GM21825 (cell line): Measurements from ENCODE around the gene QSOX1.
"Not testable (repeated sequence)": the region's sequence is repeated elsewhere in the genome, so short reads cannot be mapped to it uniquely, and the experiment has no call there.

ENCODE experiments used
- ATAC-seq: cut with Tn5 transposase; IDR thresholded peaks from one replicate; pipeline ENCODE4 v1.9.1; 2021; ENCODE audit warnings: mild to moderate bottlenecking, moderate library complexity; ENCODE audit not compliant: unreplicated experiment

The QSOX1 gene

GRCh38 chr1:180187626-180188025, 33.0 kb downstream of the QSOX1 start:
- ATAC-seq: no peak

- no peak for ATAC-seq
These were observed 33.4 kb downstream of the QSOX1 start for GRCh38 chr1:180188091-180188506.

DNA sequence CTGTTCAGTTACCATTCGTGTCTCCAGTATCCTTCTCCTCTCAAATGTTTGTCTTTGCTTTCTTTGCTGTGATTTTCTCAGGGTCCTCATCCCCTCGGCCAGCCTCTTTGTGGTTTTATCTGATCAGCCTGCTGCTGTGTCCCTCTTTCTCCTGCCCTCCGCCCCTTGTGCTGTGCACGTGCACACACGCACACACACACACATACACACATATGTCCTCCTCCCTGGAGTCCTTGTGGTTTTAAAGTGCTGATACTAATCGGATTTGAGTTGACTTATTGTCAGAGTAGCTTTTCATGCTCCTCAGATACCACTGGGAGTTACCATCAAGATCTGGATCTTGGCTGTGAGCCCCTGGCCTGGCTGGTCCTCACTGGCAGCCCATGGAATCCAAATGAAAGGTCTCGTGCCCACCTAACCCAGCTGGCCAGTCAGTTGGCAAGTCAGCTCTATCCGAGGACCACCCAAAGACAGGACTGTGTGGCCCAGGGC, 34.1 kb downstream of the QSOX1 start:
- no peak for ATAC-seq

GRCh38 chr1:180190091-180190490, 35.4 kb downstream of the QSOX1 start:
- no peak for ATAC-seq

DNA sequence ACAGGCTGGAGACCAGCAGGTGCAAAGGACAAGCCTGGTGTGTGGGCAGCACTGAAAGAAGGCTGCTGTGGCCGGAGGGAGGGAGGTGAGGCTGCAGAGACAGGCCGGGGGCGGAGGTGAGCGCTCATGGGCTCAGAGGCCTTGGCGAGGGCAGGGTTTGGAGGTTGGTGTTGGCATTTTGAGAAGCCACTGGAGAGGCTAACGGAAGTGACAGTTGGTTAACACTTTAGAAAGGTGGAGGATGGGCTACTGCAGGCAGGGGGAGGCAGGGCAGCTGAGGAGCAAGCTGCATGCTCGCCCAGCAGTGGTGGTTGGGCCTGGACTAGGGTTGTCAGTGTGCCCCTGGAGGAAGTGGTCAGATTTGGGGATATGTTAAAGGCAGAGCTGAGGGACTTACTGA, 37.5 kb downstream of the QSOX1 start:
- no peak for ATAC-seq

GRCh38 chr1:180193141-180194047, 38.7 kb downstream of the QSOX1 start:
- no peak for ATAC-seq

DNA sequence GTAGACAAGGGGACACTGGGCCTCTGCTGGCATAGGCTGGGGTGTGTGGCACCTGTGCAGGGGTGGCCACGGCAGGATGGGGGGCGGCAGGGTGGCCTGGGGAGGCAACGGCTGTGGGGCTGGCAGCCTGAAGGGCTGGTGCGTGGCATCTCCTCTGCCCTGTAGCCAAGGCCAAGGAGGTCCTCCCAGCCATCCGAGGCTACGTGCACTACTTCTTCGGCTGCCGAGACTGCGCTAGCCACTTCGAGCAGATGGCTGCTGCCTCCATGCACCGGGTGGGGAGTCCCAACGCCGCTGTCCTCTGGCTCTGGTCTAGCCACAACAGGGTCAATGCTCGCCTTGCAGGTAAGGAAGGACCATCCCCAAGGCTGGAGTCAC, 39.4 kb downstream of the QSOX1 start:
- no peak for ATAC-seq

DNA sequence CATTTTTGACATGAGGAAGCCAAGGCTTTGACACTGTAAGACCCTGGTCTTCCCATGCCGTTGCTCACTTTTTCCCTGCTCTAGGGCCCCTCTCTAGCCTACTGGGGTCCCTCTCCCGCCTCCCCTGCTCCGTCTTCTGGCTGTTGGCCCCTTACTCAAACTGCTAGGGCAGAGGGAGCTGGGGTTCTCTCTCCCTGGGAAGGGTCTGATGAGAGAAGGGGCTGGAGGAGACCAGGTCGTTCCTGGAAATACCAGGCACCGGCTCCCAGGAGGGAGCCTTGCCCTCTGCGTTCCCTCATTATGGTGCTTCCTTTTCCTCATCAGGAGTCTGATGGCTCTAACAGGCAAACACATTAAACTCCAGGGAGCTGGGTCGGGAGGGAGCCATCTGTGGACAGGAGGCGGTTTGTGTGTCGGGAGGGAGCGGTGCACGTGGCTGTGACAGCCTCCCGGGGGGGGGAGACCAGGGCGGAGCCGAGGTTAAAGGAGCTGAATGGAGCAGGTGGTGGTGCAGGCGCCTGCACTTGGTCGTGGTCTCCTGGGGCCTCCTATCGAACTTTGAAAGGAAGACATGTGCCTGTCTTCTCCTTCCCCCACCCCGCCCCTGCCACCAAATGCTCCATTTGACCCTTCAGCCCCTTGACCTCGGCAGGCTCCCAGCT, 40.0 kb downstream of the QSOX1 start:
- no peak for ATAC-seq

GRCh38 chr1:180195401-180195800, 40.7 kb downstream of the QSOX1 start:
- no peak for ATAC-seq

GRCh38 chr1:180195916-180196315, 41.2 kb downstream of the QSOX1 start:
- ATAC-seq: no peak

DNA sequence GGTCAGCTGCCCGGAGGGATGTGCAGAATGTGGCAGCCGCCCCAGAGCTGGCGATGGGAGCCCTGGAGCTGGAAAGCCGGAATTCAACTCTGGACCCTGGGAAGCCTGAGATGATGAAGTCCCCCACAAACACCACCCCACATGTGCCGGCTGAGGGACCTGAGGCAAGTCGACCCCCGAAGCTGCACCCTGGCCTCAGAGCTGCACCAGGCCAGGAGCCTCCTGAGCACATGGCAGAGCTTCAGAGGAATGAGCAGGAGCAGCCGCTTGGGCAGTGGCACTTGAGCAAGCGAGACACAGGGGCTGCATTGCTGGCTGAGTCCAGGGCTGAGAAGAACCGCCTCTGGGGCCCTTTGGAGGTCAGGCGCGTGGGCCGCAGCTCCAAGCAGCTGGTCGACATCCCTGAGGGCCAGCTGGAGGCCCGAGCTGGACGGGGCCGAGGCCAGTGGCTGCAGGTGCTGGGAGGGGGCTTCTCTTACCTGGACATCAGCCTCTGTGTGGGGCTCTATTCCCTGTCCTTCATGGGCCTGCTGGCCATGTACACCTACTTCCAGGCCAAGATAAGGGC, 41.9 kb downstream of the QSOX1 start:
- ATAC-seq: no peak

DNA sequence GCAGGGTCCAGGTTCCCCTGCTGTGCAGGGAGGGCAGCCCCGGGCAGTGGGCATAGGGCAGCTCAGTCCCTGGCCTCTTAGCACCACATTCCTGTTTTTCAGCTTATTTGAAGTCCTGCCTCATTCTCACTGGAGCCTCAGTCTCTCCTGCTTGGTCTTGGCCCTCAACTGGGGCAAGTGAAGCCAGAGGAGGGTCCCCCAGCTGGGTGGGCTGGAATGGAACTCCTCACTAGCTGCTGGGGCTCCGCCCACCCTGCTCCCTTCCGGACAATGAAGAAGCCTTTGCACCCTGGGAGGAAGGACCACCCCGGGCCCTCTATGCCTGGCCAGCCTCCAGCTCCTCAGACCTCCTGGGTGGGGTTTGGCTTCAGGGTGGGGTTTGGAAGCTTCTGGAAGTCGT, 42.6 kb downstream of the QSOX1 start:
- ATAC-seq: no peak

GRCh38 chr1:180198196-180198595, 43.5 kb downstream of the QSOX1 start:
- no peak for ATAC-seq

DNA sequence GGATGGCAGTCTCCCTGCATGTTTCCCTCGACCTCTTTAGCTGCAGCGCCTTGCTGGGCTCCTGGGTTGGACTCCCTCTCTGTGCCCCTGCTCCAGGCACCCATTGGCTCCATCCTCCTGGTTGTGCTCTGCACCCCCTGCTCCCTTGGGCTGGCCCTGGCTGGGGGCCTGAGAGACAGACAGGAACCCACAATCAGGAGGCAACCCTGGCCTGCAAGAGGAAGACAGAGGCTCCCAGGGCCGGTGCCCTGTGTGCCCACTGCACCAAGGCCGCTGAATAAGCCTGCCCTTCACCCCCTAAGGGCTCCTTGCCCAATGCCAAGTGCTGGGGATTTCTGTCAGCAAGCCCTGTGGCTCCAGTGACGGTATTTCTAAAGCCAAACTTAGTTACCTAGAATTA, 43.9 kb downstream of the QSOX1 start:
- no peak for ATAC-seq

DNA sequence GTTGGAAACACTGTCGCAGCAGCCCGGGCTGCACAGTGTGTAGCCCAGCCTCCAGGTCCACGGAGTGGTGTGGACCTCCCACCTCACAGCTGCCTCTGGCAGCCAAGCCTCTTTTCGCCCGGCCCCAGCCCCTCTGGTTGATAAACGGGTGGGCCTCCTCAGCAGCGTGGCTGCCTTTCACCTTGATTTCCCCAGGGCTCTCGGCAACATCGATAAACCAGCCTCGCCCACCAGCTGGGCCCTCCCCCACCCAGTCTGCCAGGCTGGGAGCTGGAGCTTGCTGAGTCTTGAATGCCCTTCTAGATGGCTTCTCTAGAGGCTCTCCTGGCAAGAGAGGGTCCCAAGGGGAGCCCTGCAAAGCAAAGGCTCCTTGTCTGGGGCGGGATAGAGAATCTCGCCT, 44.3 kb downstream of the QSOX1 start:
- ATAC-seq: no peak

DNA sequence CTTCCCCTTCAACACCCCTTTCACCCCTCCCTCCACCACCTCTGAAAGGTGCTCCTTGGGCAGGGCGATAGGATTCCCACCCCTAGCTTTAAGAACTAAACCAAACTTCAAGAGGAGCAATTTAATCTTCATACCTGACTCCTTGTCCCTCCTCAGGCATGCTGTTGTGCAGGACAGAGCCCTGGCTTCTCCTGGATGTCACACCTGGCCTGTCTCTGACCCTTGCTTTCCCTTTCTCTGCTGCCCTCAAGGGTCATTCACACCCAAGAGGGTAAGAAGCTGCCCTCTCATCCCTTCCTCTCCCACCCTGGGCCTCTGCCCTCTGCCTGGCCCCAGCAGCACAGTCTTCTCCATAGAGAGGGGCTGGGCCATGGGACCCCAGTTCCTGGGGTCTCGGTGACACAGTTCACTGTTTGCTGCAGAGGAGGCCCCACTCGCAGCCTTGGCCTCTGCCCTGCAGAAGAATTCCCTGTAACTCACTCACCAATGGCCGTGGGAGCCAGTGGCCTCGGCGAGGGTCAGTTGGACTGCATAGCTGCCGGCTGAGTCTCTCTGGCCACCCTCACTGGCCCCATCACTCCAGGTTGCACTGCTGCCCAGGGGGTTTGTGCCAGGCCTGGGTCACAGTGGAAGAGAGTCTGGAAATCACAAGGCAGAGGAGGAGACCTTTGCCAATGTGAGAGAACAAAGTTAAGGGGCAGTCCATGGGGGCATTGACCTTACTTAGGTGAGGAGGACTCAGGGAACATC, 47.0 kb downstream of the QSOX1 start:
- no peak for ATAC-seq

DNA sequence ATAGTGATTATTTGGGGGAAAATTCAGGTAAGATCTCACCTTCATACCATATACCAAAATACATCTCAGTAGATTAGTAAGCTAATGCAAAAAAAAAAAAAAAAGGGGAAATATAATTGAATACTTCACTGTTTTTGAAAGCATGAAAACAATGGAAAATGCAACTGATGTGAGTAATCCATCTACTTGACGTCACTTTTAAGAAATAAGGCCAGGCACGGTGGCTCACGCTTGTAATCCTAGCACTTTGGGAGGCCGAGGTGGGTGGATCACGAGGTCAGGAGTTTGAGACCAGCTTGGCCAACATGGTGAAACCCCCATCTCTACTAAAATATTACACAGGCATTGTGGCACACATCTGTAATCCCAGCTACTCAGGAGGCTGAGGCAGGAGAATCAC, 47.9 kb downstream of the QSOX1 start:
- ATAC-seq: not testable (repeated sequence)

GRCh38 chr1:180204231-180204630, 49.6 kb downstream of the QSOX1 start:
- no peak for ATAC-seq

- ATAC-seq: no peak
These were observed 51.9 kb downstream of the QSOX1 start for GRCh38 chr1:180206581-180206980.

GRCh38 chr1:180208264-180208663, 53.6 kb downstream of the QSOX1 start:
- no peak for ATAC-seq

DNA sequence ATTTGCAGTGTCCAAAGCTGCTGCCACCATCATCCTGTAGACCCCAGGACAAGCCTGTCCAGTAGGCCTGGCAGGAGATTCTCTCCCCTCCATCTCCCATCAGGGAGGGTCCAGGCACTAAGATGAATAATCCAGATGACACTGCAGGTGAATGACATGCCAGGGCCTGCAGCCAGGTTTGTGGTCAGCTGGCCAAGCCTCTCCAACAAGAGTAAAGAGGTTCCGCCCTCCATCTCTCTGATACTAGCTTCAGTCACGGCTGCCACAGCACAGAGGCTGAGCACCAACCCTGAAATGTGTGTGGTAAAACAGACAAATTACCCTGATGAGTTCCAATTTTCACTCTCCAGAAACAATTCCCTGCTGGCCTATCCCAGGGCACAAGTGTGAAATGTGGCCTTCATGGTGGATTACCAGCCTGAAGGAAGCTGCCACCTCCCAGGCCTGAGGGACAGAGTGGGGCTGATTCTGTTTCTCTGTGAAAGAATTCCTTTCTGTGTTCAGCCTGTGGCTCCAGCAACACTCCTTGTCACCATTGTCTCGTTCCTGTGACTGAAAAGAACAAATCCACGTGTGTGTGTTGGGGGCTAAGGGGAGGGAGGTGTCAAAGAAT, 55.4 kb downstream of the QSOX1 start:
- ATAC-seq: no peak
